Nephron (organoid): ENCODE measurements around the gene MLEC.
A peak's percentile ranks its signal among the peaks of the same experiment; 100 is the strongest.

ENCODE experiments used
- H3K27ac Mint-ChIP-seq, 3 experiments: 2 replicates each; pipeline ENCODE4 v1.8.0; 2020; ENCODE audit warnings: mixed read lengths in 3 of 3, mild to moderate bottlenecking in 2 of 3, moderate library complexity in 1 of 3
- H3K27me3 Mint-ChIP-seq: 2 replicates; pipeline ENCODE4 v1.8.0; 2021; ENCODE audit warnings: low read depth, mild to moderate bottlenecking, moderate library complexity, mixed read lengths
- H3K36me3 Mint-ChIP-seq: 2 replicates; pipeline ENCODE4 v1.8.0; 2020; ENCODE audit warnings: low read depth, mixed read lengths
- H3K4me1 Mint-ChIP-seq: 2 replicates; pipeline ENCODE4 v1.8.0; 2020; ENCODE audit warnings: mixed read lengths
- H3K4me3 Mint-ChIP-seq, 3 experiments: 2 replicates each; pipeline ENCODE4 v1.8.0; 2020; ENCODE audit warnings: mild to moderate bottlenecking in 3 of 3, mixed read lengths in 3 of 3, moderate library complexity in 2 of 3
- H3K9me3 Mint-ChIP-seq: 2 replicates; pipeline ENCODE4 v1.8.0; 2020; ENCODE audit warnings: mixed read lengths
- CTCF ChIP-seq, 3 experiments: fragments of 200-600 bp; sonication (generic); IDR thresholded peaks; one replicate each; pipeline ENCODE4 v1.5.0; 2021; ENCODE audit warnings: antibody characterized with exemption in 3 of 3; ENCODE audit not compliant: unreplicated experiment in 3 of 3

MLEC gene

DNA sequence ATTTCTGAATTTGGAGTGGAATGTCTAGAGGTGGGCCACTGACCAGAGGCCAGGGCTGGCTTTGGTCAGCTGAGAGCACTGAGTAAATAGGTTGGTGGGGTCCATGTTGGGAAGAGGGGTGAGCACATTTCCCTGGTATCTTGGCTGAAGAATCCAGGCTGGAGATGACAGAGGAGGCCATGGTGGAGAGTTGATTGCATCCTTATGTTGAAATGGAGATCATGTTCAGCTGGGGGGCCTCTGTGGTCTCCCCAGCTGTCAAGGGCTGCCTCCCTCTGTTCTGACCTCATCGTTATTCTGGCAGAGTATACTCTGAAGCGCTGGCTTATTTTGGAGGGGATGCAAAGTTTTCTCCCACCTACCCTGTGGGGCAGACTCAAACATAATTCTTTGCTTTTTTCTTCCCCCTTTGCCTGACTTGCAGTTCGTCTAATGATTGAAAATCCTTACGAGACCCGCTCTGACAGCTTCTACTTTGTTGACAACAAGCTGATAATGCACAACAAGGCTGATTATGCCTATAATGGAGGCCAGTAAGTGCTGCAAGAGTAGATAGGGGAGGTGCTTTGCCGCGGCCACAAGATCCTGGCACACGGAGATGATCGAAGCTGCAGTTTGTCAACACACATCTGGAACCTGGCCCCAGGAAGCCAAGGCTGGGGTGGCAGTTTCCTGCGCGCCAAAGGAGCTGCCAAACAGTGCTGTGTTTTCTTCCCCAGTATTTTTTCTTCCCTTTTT lies 32.7 kb downstream of the MLEC start:
- H3K36me3 Mint-ChIP-seq: peaks cover 78% of the 10 kb centered on the region
- peaks cover 2% of the 10 kb centered on the region for H3K4me1 Mint-ChIP-seq
- H3K4me3 Mint-ChIP-seq: peak overlapping the region in 2 of 3 experiments; percentile 24 to 48

DNA sequence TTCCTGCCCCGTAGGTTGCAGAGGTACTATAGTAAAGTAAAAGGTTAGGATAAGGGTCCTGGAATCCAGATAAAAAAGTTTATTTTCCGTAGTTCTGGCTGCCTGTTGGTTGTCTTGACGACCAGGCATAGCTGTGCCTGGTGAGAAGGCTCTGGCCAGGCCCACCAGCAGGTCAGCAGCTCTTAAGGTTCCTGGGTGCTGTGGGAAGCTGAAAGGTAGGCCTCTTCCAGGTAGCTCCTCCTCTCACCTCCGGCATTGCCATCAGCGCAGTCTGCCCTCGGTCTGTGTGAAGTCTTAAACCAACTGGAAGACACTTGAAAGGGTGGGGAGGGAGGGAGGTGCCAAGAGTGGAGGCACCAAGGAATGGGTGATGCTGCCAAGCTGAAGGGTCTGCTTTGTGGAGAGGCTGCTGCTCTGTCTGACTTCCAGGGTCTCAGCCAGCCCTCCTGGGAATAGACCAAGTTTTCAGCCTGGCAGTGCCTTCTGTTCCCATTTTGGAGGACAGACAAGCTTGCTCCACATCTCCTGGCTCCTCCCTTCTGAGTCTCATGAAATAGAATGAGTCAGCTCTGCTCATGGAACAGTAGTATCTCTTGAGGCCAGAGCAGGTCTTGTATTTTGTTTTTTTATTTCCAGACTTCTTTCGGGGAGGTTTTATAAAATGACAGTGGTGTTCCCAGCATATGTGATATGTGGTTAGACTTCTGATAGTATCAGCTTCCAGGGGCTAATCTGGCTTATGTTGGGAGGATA lies 33.5 kb downstream of the MLEC start:
- no peak for TF ChIP-seq CTCF (IDR thresholded peaks at IDR 0.05; ENCODE audit: unreplicated experiment in 3 of 3)
- Mint-ChIP-seq H3K4me3 (no peak overlapping the region), H3K27me3 (no peaks in the 10 kb centered on the region), H3K36me3 (peaks cover 73% of the 10 kb centered on the region), H3K9me3 (no peaks in the 10 kb centered on the region), H3K27ac (peak overlapping the region in 2 of 3 experiments; percentile 80 to 98), H3K4me1 (peaks cover 10% of the 10 kb centered on the region)

More for the DNA sequence above, 32.7 kb downstream of the MLEC start:
- TF ChIP-seq CTCF (IDR thresholded peaks at IDR 0.05; ENCODE audit: unreplicated experiment in 3 of 3): no peak
- H3K9me3 Mint-ChIP-seq: no peaks in the 10 kb centered on the region
- no peaks in the 10 kb centered on the region for H3K27me3 Mint-ChIP-seq
- peak overlapping the region; percentile 73 to 98 (median 80) for H3K27ac Mint-ChIP-seq

DNA sequence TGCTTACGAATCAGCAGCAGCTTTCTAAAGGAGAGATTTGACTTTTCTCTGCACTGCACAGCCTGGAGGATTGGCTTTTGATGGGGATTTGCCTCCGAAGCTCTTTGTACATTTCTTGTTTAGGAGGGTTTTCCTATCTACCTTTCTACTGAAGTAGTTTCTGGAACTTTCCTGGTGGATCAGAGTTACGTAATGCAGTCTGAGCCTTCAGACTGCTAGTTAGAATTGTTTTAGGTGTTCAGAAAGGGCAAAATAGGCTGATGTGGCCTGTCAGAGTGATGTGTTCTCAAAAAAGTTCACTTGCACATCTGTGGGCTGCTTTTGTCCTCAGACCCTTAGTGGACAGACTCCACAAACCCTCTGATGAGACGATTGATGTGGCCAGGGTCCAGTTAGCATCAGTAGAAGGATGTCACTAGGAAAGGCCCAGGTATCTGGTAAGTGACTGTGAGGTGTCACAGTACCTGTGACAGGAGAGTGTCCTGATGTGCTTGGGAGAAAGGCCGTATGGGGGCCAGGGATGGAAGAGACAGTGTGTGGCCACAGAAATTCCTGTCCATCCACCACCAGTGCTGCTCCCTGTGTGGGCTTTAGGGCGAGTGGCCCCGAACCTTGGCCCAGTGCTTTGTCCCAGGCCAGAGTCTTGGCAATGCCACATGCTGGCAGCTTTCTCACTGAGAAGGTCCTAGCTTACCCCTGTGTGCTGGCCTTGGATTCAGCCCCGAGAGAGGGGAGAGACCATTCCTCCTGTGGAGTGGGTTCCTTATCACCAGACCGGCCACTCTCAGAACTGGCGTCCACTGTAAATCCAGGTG lies 34.2 kb downstream of the MLEC start:
- peaks cover 70% of the 10 kb centered on the region for H3K36me3 Mint-ChIP-seq
- H3K4me3 Mint-ChIP-seq: no peak overlapping the region
- peak overlapping the region in 1 of 3 experiments; percentile 98 for H3K27ac Mint-ChIP-seq
- TF ChIP-seq CTCF (IDR thresholded peaks at IDR 0.05; ENCODE audit: unreplicated experiment in 3 of 3): no peak
- peaks cover 3% of the 10 kb centered on the region for H3K27me3 Mint-ChIP-seq
- H3K9me3 Mint-ChIP-seq: no peaks in the 10 kb centered on the region
- peaks cover 13% of the 10 kb centered on the region for H3K4me1 Mint-ChIP-seq

DNA sequence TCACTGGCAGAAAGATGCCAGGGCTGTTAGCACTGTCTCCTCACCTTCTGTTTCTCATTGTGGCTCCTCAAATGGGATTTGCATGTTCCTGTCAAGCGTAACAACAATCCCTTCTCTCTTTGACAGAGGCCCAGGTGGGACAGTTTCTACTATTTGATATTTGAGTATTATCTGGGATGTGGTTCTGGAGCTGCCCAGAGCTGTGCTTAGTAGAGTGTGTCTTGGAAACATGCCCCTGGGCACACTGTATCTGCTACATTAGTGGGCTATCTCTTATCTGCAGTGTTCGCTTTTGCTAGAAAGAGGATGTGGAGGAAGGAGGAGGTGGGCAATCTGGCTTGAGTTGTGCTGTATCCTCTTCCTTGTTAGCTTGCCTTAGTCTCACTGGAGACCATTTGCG lies 34.9 kb downstream of the MLEC start:
- Mint-ChIP-seq H3K4me3 (no peak overlapping the region), H3K27ac (peak overlapping the region in 1 of 3 experiments; percentile 69), H3K4me1 (peaks cover 16% of the 10 kb centered on the region), H3K27me3 (peaks cover 5% of the 10 kb centered on the region), H3K36me3 (peaks cover 63% of the 10 kb centered on the region), H3K9me3 (no peaks in the 10 kb centered on the region)
- no peak for TF ChIP-seq CTCF (IDR thresholded peaks at IDR 0.05; ENCODE audit: unreplicated experiment in 3 of 3)

GRCh38 chr12:120722784-120723183 lies 35.8 kb downstream of the MLEC start:
- H3K27me3 Mint-ChIP-seq: peaks cover 5% of the 10 kb centered on the region
- peaks cover 16% of the 10 kb centered on the region for H3K4me1 Mint-ChIP-seq
- no peaks in the 10 kb centered on the region for H3K9me3 Mint-ChIP-seq
- H3K36me3 Mint-ChIP-seq: peaks cover 59% of the 10 kb centered on the region
- peak overlapping the region in 1 of 3 experiments; percentile 22 for H3K4me3 Mint-ChIP-seq
- no peak for TF ChIP-seq CTCF (IDR thresholded peaks at IDR 0.05; ENCODE audit: unreplicated experiment in 3 of 3)
- H3K27ac Mint-ChIP-seq: peak overlapping the region in 1 of 3 experiments; percentile 9
